ENCODE data around the gene SERPINA4. TPM values are rescaled to one million over a fixed set of nuclear protein-coding genes. Genes with fewer than 3 reads are reported as not detected.
A peak's percentile ranks its signal among the peaks of the same experiment; 100 is the strongest.

Gene SERPINA4
- total and polyA plus RNA-seq, 4 donors, result not detected

DNA sequence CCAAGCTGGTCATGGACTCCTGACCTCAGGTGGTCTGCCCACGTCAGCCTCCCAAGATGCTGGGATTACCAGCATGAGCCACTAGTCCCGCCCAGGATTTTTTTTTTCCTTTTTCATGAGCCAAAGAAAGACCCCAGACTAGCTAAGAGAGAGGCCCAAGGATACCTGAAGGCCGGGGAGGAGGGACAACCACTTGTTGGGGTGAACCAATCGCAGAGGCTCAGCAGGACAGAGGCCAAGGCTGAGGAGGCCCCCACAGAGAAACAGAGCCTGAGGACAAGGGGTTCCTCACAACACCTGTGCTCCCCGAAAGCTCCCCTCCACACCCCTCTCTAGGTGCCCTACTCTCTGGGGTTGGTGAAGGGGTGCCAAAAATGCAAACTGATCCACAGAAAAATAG lies 49.9 kb downstream of the SERPINA4 start:
- DNase-seq (ENCODE audit: low read depth in 4 of 6, low spot score in 6 of 6), result no peak
- no peaks in the 10 kb centered on the region for H3K27me3 ChIP-seq (ENCODE audit: control insufficient read depth, insufficient read depth, low read length)
- 92% methylated on average over 4 of the region's 5 CpGs for WGBS (ENCODE audit: insufficient coverage)

GRCh38 chr14:94612174-94612573 lies 50.9 kb downstream of the SERPINA4 start, which contains the start of gene SERPINA3:
Gene SERPINA3 (plus strand): TSS chr14:94612391. CDS start chr14:94614442, 2,051 bp downstream.
- no CpG with 5 or more reads among the region's 4 CpGs for WGBS (ENCODE audit: insufficient coverage)
- H3K4me3 ChIP-seq (ENCODE audit: low read depth, low read length), result no peak within 1 kb of the TSS
- H3K36me3 ChIP-seq (ENCODE audit: control insufficient read depth, insufficient read depth, low read length), result no peaks in the 10 kb centered on the region
- H3K27ac ChIP-seq (ENCODE audit: low read depth, low read length), result no peak within 1 kb of the TSS
- peak in 1 of 6 donors; percentile 22 for DNase-seq (ENCODE audit: low read depth in 4 of 6, low spot score in 6 of 6)
- peaks cover 11% of the 10 kb centered on the region for H3K4me1 ChIP-seq (ENCODE audit: control insufficient read depth, insufficient read depth, low read length)
- peaks cover 4% of the 10 kb centered on the region for H3K9me3 ChIP-seq (ENCODE audit: control insufficient read depth, insufficient read depth, low read length)
- no peaks in the 10 kb centered on the region for H3K27me3 ChIP-seq (ENCODE audit: control insufficient read depth, insufficient read depth, low read length)

More for the DNA sequence above, 49.9 kb downstream of the SERPINA4 start:
- no peaks in the 10 kb centered on the region for H3K9me3 ChIP-seq (ENCODE audit: control insufficient read depth, insufficient read depth, low read length)
- peaks cover 11% of the 10 kb centered on the region for H3K4me1 ChIP-seq (ENCODE audit: control insufficient read depth, insufficient read depth, low read length)
- no peak overlapping the region for H3K27ac ChIP-seq (ENCODE audit: low read depth, low read length)
- no peaks in the 10 kb centered on the region for H3K36me3 ChIP-seq (ENCODE audit: control insufficient read depth, insufficient read depth, low read length)
- no peak overlapping the region for H3K4me3 ChIP-seq (ENCODE audit: low read depth, low read length)

DNA sequence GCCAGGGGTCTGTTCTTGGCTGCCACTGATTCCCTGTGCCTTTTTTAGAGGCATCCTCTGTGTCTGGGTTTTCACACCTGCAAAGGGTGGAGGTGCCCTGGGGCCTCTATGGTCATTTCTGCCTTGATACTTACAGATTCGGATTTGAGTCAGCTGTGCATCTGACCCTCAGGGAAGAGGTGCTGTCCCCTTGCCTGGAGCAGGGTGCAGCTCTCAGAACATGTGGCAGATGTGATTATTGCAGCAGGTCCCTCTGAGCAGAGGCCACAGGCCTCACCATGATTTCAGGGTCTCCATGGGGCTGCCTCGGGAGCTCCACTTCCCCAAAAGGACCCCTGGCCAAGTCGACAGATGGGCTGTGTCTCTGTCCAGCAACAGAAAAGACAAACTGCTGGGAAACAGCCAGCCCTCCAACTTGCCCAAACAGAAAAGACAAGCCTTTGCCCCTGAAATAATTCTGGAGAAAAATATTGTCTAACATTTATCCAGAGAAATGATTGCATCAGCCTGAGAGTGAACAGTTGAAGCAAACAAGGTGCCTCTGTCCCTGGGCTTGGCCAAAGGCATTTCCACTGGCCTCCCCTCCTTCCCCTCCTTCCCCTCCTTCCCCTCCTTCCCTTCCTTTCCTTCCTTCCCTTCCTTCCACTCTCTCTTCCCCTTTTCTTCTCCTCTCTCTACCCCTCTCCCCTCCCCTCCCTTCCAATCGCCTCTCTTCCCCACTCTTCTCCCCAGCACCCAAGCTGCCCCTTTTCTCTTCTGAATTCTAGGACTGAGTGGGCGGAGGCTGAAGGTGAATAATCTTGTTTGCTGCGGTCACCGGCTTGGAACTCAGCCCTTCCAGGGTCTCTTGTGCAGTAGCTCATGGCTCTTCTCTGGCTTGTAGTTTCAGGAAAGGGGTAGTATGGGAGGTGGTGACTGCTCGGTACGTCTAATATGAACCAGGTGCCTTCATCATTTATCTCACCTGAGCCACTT lies 51.6 kb downstream of the SERPINA4 start:
- Histone ChIP-seq H3K4me1 (ENCODE audit: control insufficient read depth, insufficient read depth, low read length) (peaks cover 11% of the 10 kb centered on the region), H3K4me3 (ENCODE audit: low read depth, low read length) (no peak overlapping the region), H3K9me3 (ENCODE audit: control insufficient read depth, insufficient read depth, low read length) (peaks cover 6% of the 10 kb centered on the region), H3K36me3 (ENCODE audit: control insufficient read depth, insufficient read depth, low read length) (no peaks in the 10 kb centered on the region), H3K27ac (ENCODE audit: low read depth, low read length) (no peak overlapping the region), H3K27me3 (ENCODE audit: control insufficient read depth, insufficient read depth, low read length) (no peaks in the 10 kb centered on the region)
- 38% methylated on average over 3 of the region's 9 CpGs for WGBS (ENCODE audit: insufficient coverage)
- peak in 1 of 6 donors; percentile 24 for DNase-seq (ENCODE audit: low read depth in 4 of 6, low spot score in 6 of 6)

DNA sequence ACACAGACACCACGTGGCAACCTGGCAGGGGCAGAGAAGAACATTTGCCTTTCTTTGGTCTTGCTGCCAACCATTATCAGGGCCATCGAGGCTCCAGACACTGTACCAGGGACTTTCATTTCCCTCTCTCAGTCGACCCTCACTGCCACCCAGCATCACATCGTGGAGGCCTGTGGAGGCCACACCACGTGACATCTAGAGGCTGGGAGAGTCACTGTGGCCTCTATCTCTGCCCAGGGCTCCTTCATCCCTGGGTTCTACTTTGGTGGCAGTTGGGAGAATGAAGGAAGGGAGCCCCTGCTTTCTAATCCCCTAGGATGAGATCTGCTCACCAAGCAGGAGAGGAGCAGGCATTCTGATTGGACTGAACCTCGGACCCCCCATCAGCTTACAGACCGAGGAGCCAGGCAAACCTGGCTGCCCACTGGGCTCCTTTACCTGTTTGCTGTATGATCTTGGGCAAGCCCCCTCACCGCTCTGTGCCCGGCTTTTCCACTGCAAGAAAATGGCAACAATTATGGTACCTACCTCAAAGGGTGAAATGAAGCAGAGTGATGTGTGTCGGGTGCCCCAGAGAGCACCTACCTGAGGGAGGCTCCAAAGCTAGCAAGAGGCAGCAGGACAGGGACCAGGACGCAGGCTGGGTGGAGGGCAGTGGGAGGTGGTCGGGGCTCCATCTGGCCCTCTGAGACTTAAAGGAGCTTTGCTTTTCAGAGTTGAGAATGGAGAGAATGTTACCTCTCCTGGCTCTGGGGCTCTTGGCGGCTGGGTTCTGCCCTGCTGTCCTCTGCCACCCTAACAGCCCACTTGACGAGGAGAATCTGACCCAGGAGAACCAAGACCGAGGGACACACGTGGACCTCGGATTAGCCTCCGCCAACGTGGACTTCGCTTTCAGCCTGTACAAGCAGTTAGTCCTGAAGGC lies 52.7 kb downstream of the SERPINA4 start:
- no peaks in the 10 kb centered on the region for H3K27me3 ChIP-seq (ENCODE audit: control insufficient read depth, insufficient read depth, low read length)
- no peaks in the 10 kb centered on the region for H3K36me3 ChIP-seq (ENCODE audit: control insufficient read depth, insufficient read depth, low read length)
- peaks cover 11% of the 10 kb centered on the region for H3K4me1 ChIP-seq (ENCODE audit: control insufficient read depth, insufficient read depth, low read length)
- WGBS (ENCODE audit: insufficient coverage), result 90% methylated on average over 18 of the region's 20 CpGs
- DNase-seq (ENCODE audit: low read depth in 4 of 6, low spot score in 6 of 6), result no peak
- H3K4me3 ChIP-seq (ENCODE audit: low read depth, low read length), result no peak overlapping the region
- H3K9me3 ChIP-seq (ENCODE audit: control insufficient read depth, insufficient read depth, low read length), result peaks cover 8% of the 10 kb centered on the region
- H3K27ac ChIP-seq (ENCODE audit: low read depth, low read length), result no peak overlapping the region

DNA sequence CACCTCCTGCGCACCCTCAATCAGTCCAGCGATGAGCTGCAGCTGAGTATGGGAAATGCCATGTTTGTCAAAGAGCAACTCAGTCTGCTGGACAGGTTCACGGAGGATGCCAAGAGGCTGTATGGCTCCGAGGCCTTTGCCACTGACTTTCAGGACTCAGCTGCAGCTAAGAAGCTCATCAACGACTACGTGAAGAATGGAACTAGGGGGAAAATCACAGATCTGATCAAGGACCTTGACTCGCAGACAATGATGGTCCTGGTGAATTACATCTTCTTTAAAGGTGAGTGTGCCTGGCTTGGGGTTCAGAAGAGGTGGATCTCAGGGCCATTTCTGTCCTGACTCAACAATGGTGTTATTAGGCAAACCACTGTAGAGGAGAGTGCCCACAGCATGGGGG lies 53.6 kb downstream of the SERPINA4 start:
- H3K9me3 ChIP-seq (ENCODE audit: control insufficient read depth, insufficient read depth, low read length), result peaks cover 8% of the 10 kb centered on the region
- DNase-seq (ENCODE audit: low read depth in 4 of 6, low spot score in 6 of 6), result no peak
- no peaks in the 10 kb centered on the region for H3K27me3 ChIP-seq (ENCODE audit: control insufficient read depth, insufficient read depth, low read length)
- H3K4me1 ChIP-seq (ENCODE audit: control insufficient read depth, insufficient read depth, low read length), result peaks cover 11% of the 10 kb centered on the region
- 98% methylated on average over 6 of the region's 7 CpGs for WGBS (ENCODE audit: insufficient coverage)
- H3K4me3 ChIP-seq (ENCODE audit: low read depth, low read length), result no peak overlapping the region
- no peak overlapping the region for H3K27ac ChIP-seq (ENCODE audit: low read depth, low read length)
- no peaks in the 10 kb centered on the region for H3K36me3 ChIP-seq (ENCODE audit: control insufficient read depth, insufficient read depth, low read length)

- WGBS (ENCODE audit: insufficient coverage), result 100% methylated on average over 3 of the region's 3 CpGs
- Histone ChIP-seq H3K4me3 (ENCODE audit: low read depth, low read length) (no peak overlapping the region), H3K9me3 (ENCODE audit: control insufficient read depth, insufficient read depth, low read length) (peaks cover 8% of the 10 kb centered on the region), H3K27ac (ENCODE audit: low read depth, low read length) (no peak overlapping the region), H3K36me3 (ENCODE audit: control insufficient read depth, insufficient read depth, low read length) (no peaks in the 10 kb centered on the region), H3K27me3 (ENCODE audit: control insufficient read depth, insufficient read depth, low read length) (no peaks in the 10 kb centered on the region), H3K4me1 (ENCODE audit: control insufficient read depth, insufficient read depth, low read length) (peaks cover 11% of the 10 kb centered on the region)
- no peak for DNase-seq (ENCODE audit: low read depth in 4 of 6, low spot score in 6 of 6)
Observed at GRCh38 chr14:94615254-94615653, 54.0 kb downstream of the SERPINA4 start.

DNA sequence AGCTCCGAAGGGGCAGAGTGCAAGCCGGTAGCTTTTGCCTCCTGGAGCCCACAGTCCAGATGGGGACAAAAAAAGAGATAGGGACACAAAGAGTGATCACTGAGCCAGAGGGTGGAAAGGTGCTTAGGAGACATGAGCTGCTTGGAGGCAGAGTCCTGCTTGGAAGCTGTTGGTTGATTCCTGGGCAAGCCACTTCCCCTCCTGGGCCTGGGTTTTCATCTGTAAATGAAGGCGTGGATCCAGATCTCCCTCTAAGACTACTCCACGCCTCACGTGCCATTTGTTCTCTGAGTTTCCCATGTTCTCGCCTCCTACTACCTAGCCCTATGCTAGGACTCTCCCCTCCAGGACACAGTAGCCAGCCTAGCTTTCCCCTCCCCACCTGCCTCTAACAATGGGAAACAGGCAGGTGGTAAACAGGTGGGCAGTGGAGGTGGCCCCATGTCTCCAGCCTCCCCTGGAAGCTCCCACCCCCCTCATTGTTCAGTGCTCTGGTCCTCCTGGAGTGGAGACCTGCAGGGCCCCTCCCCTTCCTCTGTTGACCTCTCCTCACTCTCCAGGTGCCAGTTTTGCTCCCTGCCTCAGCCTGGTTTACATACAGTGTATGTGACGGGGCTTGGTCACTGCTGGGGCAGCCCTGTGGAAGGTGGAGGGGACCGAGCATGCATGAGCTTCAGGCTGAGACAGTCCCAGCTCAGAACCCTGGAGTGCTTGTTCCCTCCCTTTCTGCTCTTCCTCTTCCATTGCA lies 54.8 kb downstream of the SERPINA4 start:
- DNase-seq (ENCODE audit: low read depth in 4 of 6, low spot score in 6 of 6), result no peak

GRCh38 chr14:94617366-94617941 lies 56.2 kb downstream of the SERPINA4 start:
- Histone ChIP-seq H3K27me3 (ENCODE audit: control insufficient read depth, insufficient read depth, low read length) (no peaks in the 10 kb centered on the region), H3K9me3 (ENCODE audit: control insufficient read depth, insufficient read depth, low read length) (peaks cover 8% of the 10 kb centered on the region), H3K4me3 (ENCODE audit: low read depth, low read length) (no peak overlapping the region), H3K4me1 (ENCODE audit: control insufficient read depth, insufficient read depth, low read length) (peaks cover 8% of the 10 kb centered on the region), H3K27ac (ENCODE audit: low read depth, low read length) (no peak overlapping the region), H3K36me3 (ENCODE audit: control insufficient read depth, insufficient read depth, low read length) (no peaks in the 10 kb centered on the region)
- DNase-seq (ENCODE audit: low read depth in 4 of 6, low spot score in 6 of 6), result no peak
- no CpG with 5 or more reads among the region's 5 CpGs for WGBS (ENCODE audit: insufficient coverage)

More for the DNA sequence above, 54.8 kb downstream of the SERPINA4 start:
- Histone ChIP-seq H3K27ac (ENCODE audit: low read depth, low read length) (no peak overlapping the region), H3K27me3 (ENCODE audit: control insufficient read depth, insufficient read depth, low read length) (no peaks in the 10 kb centered on the region), H3K4me3 (ENCODE audit: low read depth, low read length) (no peak overlapping the region), H3K4me1 (ENCODE audit: control insufficient read depth, insufficient read depth, low read length) (peaks cover 11% of the 10 kb centered on the region), H3K36me3 (ENCODE audit: control insufficient read depth, insufficient read depth, low read length) (no peaks in the 10 kb centered on the region), H3K9me3 (ENCODE audit: control insufficient read depth, insufficient read depth, low read length) (peaks cover 8% of the 10 kb centered on the region)
- 92% methylated on average over 6 of the region's 8 CpGs for WGBS (ENCODE audit: insufficient coverage)

Data from spinal cord (tissue), 10 donors.